Left ventricle myocardium inferior (tissue), 1 donor: ENCODE measurements around the gene CDV3. TPM values are rescaled to one million over a fixed set of nuclear protein-coding genes. Genes with fewer than 3 reads are reported as not detected.

Experiments
- DNase-seq: peaks from one replicate; pipeline ENCODE4 v3.0.0-alpha.2; 2020
- H3K27ac ChIP-seq: fragments of 200-600 bp; replicated peaks from 2 replicates; pipeline ENCODE4 v1.8.0; 2021
- H3K27me3 ChIP-seq: fragments of 200-600 bp; 2 replicates; pipeline ENCODE4 v1.8.0; 2021; ENCODE audit warnings: low read depth
- H3K36me3 ChIP-seq: fragments of 200-600 bp; 2 replicates; pipeline ENCODE4 v1.8.0; 2021
- H3K4me1 ChIP-seq: fragments of 200-600 bp; 2 replicates; pipeline ENCODE4 v1.8.0; 2021
- H3K4me3 ChIP-seq: fragments of 200-600 bp; 2 replicates; pipeline ENCODE4 v1.8.0; 2021; ENCODE audit warnings: mild to moderate bottlenecking, moderate library complexity
- H3K9me3 ChIP-seq: fragments of 200-600 bp; replicated peaks from 2 replicates; pipeline ENCODE4 v1.8.0; 2021
- CTCF ChIP-seq: fragments of 200-600 bp; IDR thresholded peaks from 2 replicates; pipeline ENCODE4 v1.8.0; 2021; ENCODE audit warnings: antibody characterized with exemption, mild to moderate bottlenecking, borderline replicate concordance
- intact Hi-C: fragments of 100-400 bp; cut with micrococcal nuclease; formaldehyde crosslinking; loops from one replicate; pipeline ENCODE4 v1.11.0; 2022
- total RNA-seq: library from RNA; stranded (reverse); fragmentation: NEBNext Ultra II Directional; extraction: Animal tissue kit (Norgen Biotek cat#: 25700); gene quantifications from one replicate; pipeline ENCODE4 v1.2.1, GENCODE V29; 2021
- donor health status: DM: no; HTN: yes; CAD: no; lungs with severe emphysema.

Gene CDV3
- total RNA-seq, 1 donor from 2014 or later = 134 TPM

- H3K27me3 ChIP-seq = no peaks in the 10 kb centered on the region
- DNase-seq = no peak
- intact Hi-C loops = no loop called here
- peaks cover 90% of the 10 kb centered on the region for H3K36me3 ChIP-seq
- TF ChIP-seq CTCF = no peak
- H3K27ac ChIP-seq = no peak overlapping the region
- H3K9me3 ChIP-seq = no peaks in the 10 kb centered on the region
- H3K4me3 ChIP-seq = no peak overlapping the region
- no peaks in the 10 kb centered on the region for H3K4me1 ChIP-seq
Observed at GRCh38 chr3:133620066-133620784, 46.7 kb downstream of the CDV3 start.

- intact Hi-C loops = no loop called here
- no peak for DNase-seq
- Histone ChIP-seq H3K4me3 (no peak overlapping the region), H3K9me3 (no peaks in the 10 kb centered on the region), H3K27ac (peak overlapping the region; percentile 34), H3K27me3 (no peaks in the 10 kb centered on the region), H3K36me3 (peaks cover 70% of the 10 kb centered on the region), H3K4me1 (peaks cover 24% of the 10 kb centered on the region)
- TF ChIP-seq CTCF = no peak
Observed at GRCh38 chr3:133627789-133628188, 54.3 kb downstream of the CDV3 start.

GRCh38 chr3:133629146-133629545, 55.7 kb downstream of the CDV3 start:
- intact Hi-C loops = no loop called here
- Histone ChIP-seq H3K27me3 (no peaks in the 10 kb centered on the region), H3K36me3 (peaks cover 67% of the 10 kb centered on the region), H3K4me3 (no peak overlapping the region), H3K4me1 (peaks cover 24% of the 10 kb centered on the region), H3K27ac (no peak overlapping the region), H3K9me3 (no peaks in the 10 kb centered on the region)
- no peak for TF ChIP-seq CTCF
- DNase-seq = no peak

GRCh38 chr3:133633439-133633838, 60.0 kb downstream of the CDV3 start:
- H3K36me3 ChIP-seq = peaks cover 81% of the 10 kb centered on the region
- TF ChIP-seq CTCF = no peak
- intact Hi-C loops = no loop called here

More at GRCh38 chr3:133633439-133633838, 60.0 kb downstream of the CDV3 start:
- peaks cover 10% of the 10 kb centered on the region for H3K4me1 ChIP-seq
- no peaks in the 10 kb centered on the region for H3K9me3 ChIP-seq
- no peak overlapping the region for H3K27ac ChIP-seq
- no peaks in the 10 kb centered on the region for H3K27me3 ChIP-seq
- DNase-seq = no peak
- H3K4me3 ChIP-seq = no peak overlapping the region

Other genes starting within 250 kb of the CDV3 start
- not detected for gene BFSP2, start 173.6 kb upstream of the CDV3 start, total RNA-seq
- 10.4 TPM for gene TOPBP1, start 88.3 kb downstream of the CDV3 start, total RNA-seq
- gene TF, start 172.7 kb downstream of the CDV3 start, total RNA-seq = 1.3 TPM
- gene SRPRB, start 232.1 kb downstream of the CDV3 start, total RNA-seq = 26.0 TPM